Measurements from ENCODE around the gene SDK2.

SDK2 gene

GRCh38 chr17:73290399-73291259 is 353.6 kb downstream of the SDK2 start:
- CTCF ChIA-PET = interaction anchor here (0.5 to 1.6 kb wide), 4 partner anchors 9 to 887 kb away, joined by 3 to 4 read pairs (median 4); no protein-coding TSS in a partner anchor

GRCh38 chr17:73289549-73290254 is 354.5 kb downstream of the SDK2 start:
- Histone ChIP-seq H3K4me3 (ENCODE audit: low read depth, low read length) (no peak overlapping the region), H3K27ac (ENCODE audit: extremely low read depth, low read depth, low read length) (no peak overlapping the region), H3K36me3 (ENCODE audit: control insufficient read depth in 2 of 2, insufficient read depth in 1 of 2, low read length in 2 of 2) (peaks cover 0 to 26% of the 10 kb centered on the region in 2 experiments; a peak in 2 of 3 replicates), H3K4me1 (ENCODE audit: control insufficient read depth, insufficient read depth, low read length) (no peaks in the 10 kb centered on the region; the same call in 1 of the 2 replicates), H3K9me3 (ENCODE audit: control insufficient read depth, insufficient read depth, low read depth, low read length) (no peaks in the 10 kb centered on the region)
- ChIA-PET POLR2A (no interaction called here), CTCF (interaction anchor here (0.6 kb wide), 1 partner anchor 633 kb away, joined by 3 read pairs; no protein-coding TSS in a partner anchor)
- no peak for TF ChIP-seq ZNF777 (tag by site-specific recombination; IDR thresholded peaks at IDR 0.05; ENCODE audit: borderline replicate concordance)
- TF ChIP-seq KLF8 (tag by site-specific recombination; IDR thresholded peaks at IDR 0.05) = 0 out of 2 replicates have a peak, but pooled peaks have one; percentile 31
- TF ChIP-seq ZNF621 (tag by site-specific recombination; IDR thresholded peaks at IDR 0.05) = no peak
- peak; percentile 27; the same call in 1 of the 2 replicates for TF ChIP-seq ZNF341 (tag by site-specific recombination; IDR thresholded peaks at IDR 0.05; ENCODE audit: low read depth)
- no peak for TF ChIP-seq MEIS1 (CRISPR knock-in tag; IDR thresholded peaks at IDR 0.05; ENCODE audit: borderline replicate concordance)
- no peak for TF ChIP-seq ZEB2 (tag by site-specific recombination; IDR thresholded peaks at IDR 0.05)
- TF ChIP-seq PATZ1 (tag by site-specific recombination; IDR thresholded peaks at IDR 0.05) = no peak
- no peak for TF ChIP-seq ZNF174 (tag by site-specific recombination; IDR thresholded peaks at IDR 0.05)
- 0 out of 2 replicates have a peak, but pooled peaks have one; percentile 11 for TF ChIP-seq SP2 (tag by site-specific recombination; IDR thresholded peaks at IDR 0.05)
- TF ChIP-seq WT1 (tag by site-specific recombination; IDR thresholded peaks at IDR 0.05) = peak; percentile 47; the same call in 1 of the 2 replicates
- no peak for TF ChIP-seq ZNF560 (tag by site-specific recombination; IDR thresholded peaks at IDR 0.05; ENCODE audit: borderline replicate concordance)
- TF ChIP-seq ZNF366 (tag by site-specific recombination; conservative IDR thresholded peaks at IDR 0.05) = peak; percentile 89
- peak; percentile 98 for TF ChIP-seq PRDM1 (tag by site-specific recombination; IDR thresholded peaks at IDR 0.05)

More at GRCh38 chr17:73290399-73291259, 353.6 kb downstream of the SDK2 start:
- Histone ChIP-seq H3K4me1 (ENCODE audit: control insufficient read depth, insufficient read depth, low read length) (no peaks in the 10 kb centered on the region; the same call in 1 of the 2 replicates), H3K4me3 (ENCODE audit: low read depth, low read length) (no peak overlapping the region), H3K9me3 (ENCODE audit: control insufficient read depth, insufficient read depth, low read depth, low read length) (no peaks in the 10 kb centered on the region), H3K27ac (ENCODE audit: extremely low read depth, low read depth, low read length) (no peak overlapping the region), H3K36me3 (ENCODE audit: control insufficient read depth in 2 of 2, insufficient read depth in 1 of 2, low read length in 2 of 2) (peaks cover 0 to 17% of the 10 kb centered on the region in 2 experiments; a peak in 2 of 3 replicates)
- TF ChIP-seq PRDM1 (tag by site-specific recombination; IDR thresholded peaks at IDR 0.05) (no peak), ZNF24 (tag by site-specific recombination; IDR thresholded peaks at IDR 0.05) (no peak), ZNF670 (tag by site-specific recombination; IDR thresholded peaks at IDR 0.05; ENCODE audit: low read depth) (no peak), ZNF112 (tag by site-specific recombination; IDR thresholded peaks at IDR 0.05) (no peak), GLIS1 (tag by site-specific recombination; IDR thresholded peaks at IDR 0.05) (peak; percentile 13; the same call in 1 of the 2 replicates), ZNF555 (tag by site-specific recombination; conservative IDR thresholded peaks at IDR 0.05) (no peak), ZBTB20 (tag by site-specific recombination; IDR thresholded peaks at IDR 0.05) (0 out of 2 replicates have a peak, but pooled peaks have one; percentile 1), ZNF138 (tag by site-specific recombination; IDR thresholded peaks at IDR 0.05; ENCODE audit: borderline replicate concordance) (no peak), ZNF133 (tag by site-specific recombination; IDR thresholded peaks at IDR 0.05) (no peak), AEBP2 (tag by site-specific recombination; IDR thresholded peaks at IDR 0.05; ENCODE audit: borderline replicate concordance) (no peak), ZNF596 (tag by site-specific recombination; IDR thresholded peaks at IDR 0.05) (no peak)
- POLR2A ChIA-PET = interaction anchor here (0.8 to 1.8 kb wide), 3 partner anchors 12 to 65 kb away, joined by 3 to 6 read pairs (median 5); no protein-coding TSS in a partner anchor
